ENCODE results near the gene PEBP1.
A peak's percentile ranks its signal among the peaks of the same experiment; 100 is the strongest.
"Not testable (repeated sequence)": the region's sequence is repeated elsewhere in the genome, so short reads cannot be mapped to it uniquely, and the experiment has no call there.

Gene PEBP1

DNA sequence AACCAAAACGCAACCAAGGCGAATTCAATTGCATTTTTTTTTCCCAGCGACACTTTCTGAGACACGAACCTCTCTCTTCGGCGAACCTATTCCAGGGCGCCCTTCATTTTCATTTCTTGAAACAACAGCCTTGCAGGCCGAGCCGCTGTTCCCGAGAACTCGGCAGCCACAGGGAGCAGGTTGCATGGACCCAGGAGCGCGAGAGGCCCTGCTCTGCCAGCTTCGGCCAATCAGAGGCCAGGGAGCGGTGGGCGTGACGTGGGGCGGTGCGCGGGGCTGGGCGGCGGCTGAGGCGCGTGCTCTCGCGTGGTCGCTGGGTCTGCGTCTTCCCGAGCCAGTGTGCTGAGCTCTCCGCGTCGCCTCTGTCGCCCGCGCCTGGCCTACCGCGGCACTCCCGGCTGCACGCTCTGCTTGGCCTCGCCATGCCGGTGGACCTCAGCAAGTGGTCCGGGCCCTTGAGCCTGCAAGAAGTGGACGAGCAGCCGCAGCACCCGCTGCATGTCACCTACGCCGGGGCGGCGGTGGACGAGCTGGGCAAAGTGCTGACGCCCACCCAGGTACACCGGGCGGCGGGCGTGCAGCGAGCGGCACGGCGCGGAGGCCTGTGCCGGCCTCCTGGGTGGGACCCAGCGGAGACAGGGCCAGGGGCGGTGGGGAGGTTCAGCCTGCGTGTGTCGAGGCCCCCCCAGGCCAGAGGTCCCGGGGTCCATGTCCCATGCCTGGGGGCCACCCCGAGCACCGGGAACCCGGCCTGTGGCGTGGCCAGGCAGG is at the start of gene PEBP1:
PEBP1 (plus strand) TSS at position 337 of the 771 bp plus-strand sequence; CDS start at position 423, 86 bp downstream.
- peak; percentile 95 for DNase-seq

DNA sequence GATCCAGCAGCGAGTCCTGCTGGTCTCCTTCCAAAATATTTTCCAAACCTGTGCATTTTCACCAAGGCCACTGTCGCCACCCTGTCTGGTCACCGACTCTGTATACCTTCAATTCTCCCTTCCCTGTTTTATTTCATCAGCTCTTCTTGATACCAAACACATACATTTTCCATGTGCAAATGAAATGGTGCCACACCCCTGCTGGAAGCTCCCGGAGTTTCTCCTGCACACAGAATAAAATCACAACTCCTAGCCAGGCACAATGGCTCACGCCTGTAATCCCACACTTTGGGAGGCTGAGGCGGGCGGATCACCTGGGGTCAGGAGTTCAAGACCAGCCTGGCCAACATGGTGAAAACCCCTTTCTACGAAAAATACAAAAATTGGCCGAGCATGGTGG is 46.1 kb upstream of the PEBP1 start:
- DNase-seq, result no peak

DNA sequence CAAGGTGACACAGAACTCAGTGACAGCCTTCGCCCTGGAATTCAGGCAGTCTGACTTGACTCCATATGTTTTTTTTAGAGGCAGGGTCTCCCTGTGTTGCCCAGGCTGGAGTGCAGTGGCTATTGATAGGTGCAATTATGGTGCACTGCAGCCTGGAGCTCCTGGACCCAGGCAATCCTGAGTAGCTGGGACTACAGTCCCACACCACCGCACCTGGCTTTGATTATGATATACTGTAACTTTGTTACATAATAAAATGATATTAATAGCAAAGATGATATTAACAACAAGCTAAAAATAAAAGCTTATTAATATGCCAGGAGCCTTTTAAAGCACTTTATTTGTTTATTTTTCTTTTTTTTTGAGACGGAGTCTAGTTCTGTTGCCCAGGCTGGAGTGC is 41.9 kb upstream of the PEBP1 start:
- no peak for DNase-seq

DNA sequence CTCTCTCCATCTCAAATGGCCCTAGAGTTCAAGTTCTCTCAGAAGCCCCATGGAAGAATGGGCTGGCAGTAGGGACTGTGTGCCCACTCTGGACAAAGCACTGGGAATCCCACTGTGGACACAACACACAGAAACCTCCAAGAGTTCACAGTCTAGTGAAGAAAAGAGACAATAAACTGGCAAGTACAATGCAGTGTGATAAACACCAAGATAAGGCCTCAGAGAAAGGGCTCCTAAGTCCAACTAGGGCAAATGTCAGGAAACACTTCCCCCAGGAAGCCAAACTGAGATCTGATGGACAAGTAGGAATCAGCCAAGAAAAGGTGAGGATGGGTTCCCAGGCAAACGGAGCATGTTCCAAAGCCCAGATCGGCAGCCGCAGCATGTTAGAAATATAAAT is 37.5 kb upstream of the PEBP1 start:
- DNase-seq, result no peak

DNA sequence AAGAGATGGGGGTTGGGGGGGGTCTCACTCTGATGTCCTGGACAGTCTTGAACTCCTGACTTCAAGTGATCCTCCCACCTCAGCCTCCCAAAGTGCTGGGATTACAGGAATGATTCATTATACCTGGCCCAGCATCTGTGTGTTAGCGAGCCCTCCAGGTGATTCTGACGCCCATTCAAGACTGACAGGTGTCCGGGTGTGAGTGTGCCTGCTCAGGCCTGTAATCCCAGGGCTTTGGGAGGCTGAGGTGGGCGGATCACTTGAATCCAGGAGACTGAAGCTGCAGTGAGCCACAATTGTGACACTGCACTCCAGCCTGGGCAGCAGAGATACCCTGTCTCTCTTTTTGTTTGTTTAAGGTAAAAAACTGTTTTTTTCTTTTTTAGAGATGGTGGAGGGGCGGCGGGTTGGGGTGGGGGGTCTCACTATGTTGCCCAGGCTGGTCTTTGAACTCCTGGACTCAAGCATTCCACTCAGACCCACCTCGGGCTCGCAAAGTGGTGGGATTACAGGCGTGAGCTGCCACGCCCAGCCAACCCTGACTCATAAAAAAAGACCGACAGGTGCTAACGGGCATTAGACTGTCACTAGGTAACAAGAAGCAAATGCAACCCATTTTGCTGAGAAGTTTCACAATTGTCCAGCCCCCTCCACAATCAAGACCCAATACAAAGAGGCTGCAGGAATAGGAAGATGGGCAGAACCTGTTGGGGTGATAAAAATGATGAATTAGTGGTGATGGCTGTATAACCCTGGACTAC is 36.8 kb upstream of the PEBP1 start:
- no peak for DNase-seq

DNA sequence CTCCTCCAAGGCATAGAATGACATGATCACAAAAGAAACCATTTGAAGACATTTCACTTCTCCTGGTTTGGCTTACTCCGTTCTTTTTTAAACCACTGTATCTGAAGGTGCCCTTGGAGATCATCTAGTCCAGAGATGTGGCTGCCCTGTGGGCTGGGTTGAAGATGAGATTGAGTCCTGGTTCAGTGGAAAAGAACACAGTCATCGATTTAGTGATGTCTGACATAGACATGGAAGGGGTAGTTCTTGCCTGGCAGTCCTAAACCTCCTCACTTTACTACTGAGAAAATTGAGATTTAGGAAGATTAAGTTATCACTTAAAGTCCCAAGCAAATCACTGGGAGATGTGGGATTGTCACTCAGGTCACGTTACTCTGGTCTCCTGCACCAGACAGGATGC is 34.9 kb upstream of the PEBP1 start:
- no peak for DNase-seq

DNA sequence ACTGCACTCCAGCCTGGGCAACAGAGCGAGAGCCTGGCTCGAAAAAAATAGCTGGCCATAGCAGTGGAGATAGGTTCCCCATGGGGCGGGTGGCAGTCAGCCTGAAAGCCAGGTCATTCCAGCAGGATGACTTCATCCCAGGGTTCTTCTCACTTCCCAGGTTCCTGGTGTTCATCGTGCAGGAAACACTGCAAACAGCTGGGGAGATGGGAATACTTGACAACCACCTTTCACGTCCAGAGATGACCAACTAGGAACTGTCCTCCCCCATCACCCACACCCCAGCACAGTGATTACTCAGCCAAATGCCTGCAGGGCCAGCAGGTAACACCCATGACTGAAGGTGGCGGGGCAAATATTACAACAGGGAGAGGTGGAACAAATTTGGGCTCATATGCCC is 33.9 kb upstream of the PEBP1 start:
- no peak for DNase-seq

DNA sequence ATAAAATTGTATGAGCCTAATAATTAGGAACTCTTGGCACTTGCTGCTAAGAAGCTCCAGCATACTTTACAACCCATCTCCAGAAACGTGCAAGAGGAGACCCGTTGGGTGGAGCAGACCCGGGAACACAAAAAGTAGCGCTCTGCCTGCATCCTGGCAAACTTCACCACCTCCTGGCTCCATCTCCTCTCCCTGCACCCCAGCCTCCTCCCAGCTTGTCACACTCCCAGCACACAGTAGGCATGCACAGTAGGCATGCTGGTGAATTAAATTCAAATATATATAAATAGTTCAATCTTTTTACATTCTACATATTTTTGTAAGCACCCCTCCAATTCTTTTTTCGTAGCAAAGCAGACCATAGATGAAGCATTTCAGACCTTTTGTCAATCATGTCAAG is 33.3 kb upstream of the PEBP1 start:
- DNase-seq, result no peak

DNA sequence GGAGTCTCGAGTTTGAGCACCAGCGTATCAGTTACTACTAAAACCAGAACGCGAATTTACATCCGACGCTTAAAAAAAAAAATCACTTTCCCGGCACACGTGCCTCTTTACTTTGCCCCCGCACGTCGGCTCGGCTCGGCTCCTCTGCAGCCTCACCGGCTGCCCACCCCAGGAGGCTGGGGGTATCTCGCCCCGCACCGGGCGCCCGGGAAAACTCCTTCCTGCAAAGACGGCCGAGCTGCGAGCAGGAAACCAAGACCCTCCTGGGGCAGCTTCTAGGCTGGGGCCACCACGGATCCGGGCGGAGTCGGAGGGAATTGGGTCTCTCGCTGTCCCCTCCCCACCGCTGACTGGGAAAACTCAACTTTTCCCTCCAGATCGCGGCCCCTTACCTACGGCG is 32.7 kb upstream of the PEBP1 start:
- DNase-seq, result peak; percentile 2

DNA sequence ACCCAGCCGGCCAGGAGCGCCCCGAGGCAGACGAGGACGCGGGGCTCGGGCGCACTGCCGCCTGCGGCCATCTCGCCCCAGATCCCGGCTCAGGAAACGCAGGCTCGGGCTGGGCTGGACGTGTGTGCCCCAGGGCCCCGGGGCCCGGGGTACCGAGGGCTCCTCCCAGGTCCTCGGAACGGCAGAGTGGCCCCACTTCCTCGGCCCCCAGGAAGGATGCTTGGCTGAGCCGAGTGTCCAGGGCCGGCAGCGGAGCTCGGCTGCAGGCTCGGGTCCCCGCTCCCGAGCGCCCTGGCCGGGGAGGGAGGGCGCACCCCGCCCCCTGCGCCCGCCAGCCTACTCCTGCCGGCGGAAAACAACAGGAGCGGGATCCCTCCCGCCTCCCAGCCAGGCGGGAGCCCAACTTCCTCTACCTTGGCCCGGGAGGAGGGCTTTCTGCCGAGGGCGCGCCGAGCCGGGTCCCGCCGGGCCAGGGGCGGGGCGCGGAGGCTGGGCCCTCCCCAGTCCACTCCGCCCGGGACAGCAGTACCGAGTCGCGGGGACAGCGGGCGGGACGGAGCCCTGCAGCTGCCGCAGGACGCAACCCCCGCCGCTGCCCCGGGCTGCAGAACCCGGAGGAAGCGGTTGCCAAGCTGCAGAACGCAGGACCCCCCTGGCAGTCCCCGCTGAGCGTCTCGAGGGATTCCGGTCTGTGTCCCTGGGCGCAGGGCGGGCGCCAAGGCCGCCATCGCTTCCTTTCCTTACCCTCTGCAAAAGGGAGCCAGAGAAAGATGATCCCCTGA is 32.1 kb upstream of the PEBP1 start, which contains the start of gene VSIG10:
VSIG10 (minus strand) TSS at position 411 of the 782 bp plus-strand sequence; CDS start at position 71, 340 bp downstream.
- peak; percentile 16 for DNase-seq

DNA sequence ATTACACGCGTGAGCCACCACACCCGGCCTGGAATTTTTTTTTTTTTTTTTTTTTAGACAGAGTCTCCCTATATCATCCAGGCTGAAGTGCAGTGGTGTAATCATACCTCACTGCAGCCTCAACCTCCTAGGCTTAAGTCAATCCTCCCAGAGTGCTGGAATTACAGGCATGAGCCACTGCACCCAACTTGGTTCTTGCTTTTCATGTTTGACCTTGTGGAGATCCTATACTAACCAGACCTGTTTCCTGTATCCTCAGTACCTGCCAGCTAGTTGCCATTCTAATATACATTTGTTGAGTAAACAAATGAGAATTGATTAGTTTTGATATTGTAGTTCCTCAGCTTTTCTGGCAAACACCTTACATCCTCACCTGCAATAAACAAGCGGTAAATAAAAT is 28.9 kb upstream of the PEBP1 start:
- DNase-seq, result no peak

DNA sequence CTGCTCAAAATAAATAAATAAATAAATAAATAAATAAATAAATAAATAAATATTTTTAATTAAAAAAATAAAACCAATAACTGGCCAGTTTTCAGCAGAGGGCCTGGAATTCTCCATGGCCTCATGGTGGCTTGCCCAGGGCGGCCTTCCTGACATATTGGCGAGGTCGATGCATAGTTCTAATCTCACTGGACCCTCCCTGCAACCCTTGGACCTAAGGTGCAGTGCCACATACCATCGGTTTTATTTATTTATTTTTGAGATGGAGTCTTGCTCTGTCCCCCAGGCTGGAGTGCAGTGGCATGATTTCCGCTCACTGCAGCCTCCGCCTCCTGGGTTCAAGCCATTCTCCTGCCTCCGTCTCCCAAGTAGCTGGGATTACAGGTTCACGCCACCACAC is 28.2 kb upstream of the PEBP1 start:
- DNase-seq, result no peak

DNA sequence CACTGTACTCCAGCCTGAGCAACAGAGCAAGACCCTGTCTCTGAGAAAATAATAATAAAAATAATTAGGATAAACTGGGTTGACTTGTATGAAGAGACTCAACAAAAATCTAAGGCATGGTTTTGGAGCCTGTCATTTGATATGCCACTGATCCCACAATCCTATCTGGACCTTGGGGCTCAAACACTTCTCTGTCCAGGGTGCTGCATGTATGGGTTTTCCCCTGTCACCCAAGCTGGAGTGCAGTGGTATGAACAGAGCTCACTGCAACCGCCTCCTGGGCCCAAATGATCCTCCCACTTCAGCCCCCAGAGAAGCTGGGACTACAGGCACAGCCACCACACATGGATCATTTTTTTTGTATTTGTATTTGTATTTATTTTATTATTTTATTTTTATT is 26.8 kb upstream of the PEBP1 start:
- no peak for DNase-seq

DNA sequence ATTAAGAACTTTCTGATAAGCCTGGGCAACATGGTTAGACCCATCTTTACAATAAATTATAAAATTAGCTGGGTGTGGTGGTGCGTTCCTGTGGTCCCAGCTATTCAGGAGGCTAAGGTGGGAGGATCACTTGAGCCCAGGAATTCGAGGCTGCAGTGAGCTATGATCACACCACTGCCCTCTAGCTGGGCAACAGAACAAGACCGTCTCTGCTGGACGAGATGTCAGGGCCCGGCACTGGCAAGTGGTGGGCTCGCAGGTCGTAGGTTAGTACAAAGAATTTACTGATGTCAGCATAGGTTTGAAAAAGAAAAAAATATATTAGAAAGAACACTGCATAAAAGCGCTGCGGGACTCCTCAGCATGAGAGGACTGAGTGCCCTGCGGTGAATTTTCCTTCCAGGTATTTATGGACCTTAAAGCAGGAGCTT is 16.5 kb upstream of the PEBP1 start:
- DNase-seq, result no peak

DNA sequence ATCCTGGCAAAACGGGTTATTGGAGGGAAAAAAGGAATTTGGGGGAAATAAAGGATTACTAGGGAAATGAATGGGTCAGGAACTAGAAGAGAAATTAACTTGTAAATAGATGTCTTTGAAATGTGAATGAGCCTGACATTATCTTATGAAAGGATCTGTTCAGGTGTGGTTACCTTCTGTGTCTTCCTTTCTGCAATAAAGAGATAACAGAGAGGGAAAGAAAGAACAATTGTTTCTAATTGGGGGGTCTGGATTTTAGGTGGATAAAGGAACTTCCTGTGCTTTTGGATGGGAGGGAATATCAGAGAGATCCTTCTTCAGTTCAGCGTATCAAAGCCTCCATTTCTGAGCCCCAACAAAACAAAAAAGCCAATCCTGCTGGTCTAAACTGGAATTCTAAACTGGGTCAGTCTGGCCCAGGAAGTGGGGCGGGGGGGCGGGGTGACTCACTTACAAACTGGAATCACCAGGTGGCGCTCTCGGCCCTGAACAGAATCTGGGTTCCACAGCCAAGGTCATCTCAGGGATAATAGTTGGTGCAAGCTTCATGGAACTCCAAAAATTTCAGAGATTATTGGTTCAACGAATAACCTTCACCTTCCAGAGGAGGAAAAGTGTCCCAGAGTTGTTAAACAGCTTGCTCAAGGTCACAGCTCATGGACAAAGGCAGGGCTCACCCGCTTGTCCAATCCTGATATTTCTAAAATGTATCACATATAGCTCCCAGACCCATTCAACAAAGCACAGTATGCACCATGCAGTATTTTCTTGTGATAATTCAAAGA is 15.2 kb upstream of the PEBP1 start:
- DNase-seq, result peak; percentile 72

DNA sequence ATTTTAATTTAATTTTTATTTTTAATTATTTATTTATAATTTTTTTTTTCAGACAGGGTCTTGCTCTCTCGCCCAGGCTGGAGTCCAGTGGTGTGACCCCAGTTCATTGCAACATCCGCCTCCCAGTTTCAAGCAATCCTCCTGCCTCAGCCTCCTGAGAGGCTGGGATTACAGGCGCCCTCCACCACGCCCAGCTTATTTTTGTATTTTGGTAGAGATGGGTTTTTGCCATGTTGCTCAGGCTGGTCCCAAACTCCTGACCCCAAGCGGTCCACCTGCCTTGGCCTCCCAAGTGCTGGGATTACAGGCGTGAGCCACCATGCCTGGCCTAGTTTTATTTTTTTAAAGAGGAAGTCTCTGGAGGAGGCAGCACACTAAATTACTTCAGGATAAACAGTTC is 13.7 kb upstream of the PEBP1 start:
- no peak for DNase-seq

DNA sequence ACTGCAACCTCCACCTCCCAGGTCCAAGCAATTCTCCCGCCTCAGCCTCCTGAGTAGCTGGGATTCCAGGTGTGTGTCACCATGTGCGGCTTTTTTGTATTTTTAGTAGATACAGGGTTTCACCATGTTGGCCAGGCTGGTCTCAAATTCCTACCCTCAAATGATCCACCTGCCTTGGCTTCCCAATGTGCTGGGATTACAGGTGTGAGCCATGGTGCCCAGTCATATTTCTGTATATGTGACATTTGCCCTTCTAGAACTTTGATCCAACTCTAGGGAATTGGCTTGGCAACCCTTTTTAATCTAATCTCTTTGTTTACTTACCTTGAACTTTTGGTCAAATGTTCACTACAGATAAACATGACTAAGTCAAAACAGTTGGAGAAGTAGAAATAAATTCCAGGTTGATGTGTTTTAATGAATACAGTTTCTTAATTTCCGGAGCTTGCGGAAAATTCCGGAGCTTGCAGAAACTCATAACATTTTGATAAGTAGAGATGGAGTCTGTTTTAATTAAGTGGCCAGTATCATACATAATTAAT is 11.5 kb upstream of the PEBP1 start:
- DNase-seq, result no peak

DNA sequence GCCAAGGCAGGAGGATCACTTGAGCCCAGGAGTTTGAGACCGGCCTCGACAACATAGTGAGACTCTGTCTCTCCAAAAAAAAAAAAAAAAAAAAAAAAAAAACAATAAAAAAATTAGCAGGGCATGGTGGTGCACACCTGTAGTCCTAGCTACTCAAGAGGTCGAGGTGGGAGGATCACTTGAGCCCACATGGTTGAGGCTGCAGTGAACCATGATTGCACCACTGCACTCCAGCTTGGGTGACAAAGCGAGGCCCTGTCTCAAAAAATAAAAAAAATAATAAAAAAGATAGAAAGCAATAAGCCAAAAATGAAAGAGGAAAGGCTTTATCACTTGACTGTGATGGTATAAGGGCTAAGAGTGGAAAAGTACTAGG is 10.2 kb upstream of the PEBP1 start:
- no peak for DNase-seq

DNA sequence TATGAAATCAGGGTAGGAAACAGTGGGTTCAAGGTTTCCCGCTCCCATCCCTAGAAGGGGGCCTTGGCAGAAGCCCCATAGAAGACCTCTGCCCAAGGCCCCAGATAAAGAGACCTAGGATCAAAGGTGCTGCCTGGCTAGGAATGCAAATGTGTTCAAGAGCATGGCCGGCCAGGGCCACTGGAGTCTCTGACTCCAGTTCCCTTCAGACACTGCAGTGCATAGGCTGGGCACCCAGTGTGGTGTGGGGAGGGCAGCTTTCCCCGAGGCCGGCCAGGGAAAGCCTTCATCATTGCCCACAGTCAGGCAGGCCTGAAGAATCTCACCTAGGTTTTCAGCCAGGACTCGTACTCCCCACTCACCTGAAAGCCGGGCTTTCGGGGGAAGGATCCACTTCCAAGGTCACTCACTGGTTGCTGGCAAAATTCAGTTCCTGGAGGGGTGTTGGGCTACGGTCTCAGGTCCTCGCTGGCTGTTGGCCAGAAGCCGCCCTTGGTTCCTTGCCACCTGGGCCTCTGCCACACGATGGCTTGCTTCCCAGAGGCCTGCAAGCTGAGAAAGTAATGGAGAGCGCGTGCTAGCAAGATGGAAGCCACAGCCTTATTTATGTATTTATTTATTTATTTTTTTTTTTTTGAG is 9.7 kb upstream of the PEBP1 start:
- DNase-seq, result no peak

DNA sequence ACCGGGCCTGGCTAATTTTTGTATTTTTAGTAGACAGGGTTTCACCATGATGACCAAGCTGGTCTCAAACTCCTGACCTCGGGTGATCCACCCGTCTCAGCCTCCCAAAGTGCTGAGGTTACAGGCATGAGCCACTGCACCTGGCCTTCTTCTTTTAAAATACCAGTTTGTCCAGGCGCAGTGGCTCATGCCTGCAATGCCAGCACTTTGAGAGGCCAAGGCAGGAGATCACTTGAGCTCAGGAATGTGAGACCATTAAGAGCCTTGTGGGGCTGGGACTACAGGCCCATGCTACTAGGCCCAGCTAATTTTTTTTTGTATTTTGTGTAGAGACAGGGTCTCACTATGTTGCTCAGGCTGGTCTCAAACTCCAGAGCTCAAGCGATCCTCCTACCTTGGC is 8.1 kb upstream of the PEBP1 start:
- DNase-seq, result no peak

DNA sequence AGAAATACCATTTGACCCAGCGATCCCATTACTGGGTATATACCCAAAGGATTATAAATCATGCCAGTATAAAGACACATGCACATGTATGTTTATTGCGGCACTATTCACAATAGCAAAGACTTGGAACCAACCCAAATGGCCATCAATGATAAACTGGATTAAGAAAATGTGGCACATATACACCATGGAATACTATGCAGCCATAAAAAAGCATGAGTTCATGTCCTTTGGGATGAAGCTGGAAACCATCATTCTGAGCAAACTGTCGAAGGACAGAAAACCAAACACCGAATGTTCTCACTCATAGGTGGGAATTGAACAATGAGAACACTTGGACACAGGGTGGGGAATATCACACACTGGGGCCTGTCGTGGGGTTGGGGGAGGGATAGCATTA is 6.5 kb upstream of the PEBP1 start:
- not testable (repeated sequence) for DNase-seq

DNA sequence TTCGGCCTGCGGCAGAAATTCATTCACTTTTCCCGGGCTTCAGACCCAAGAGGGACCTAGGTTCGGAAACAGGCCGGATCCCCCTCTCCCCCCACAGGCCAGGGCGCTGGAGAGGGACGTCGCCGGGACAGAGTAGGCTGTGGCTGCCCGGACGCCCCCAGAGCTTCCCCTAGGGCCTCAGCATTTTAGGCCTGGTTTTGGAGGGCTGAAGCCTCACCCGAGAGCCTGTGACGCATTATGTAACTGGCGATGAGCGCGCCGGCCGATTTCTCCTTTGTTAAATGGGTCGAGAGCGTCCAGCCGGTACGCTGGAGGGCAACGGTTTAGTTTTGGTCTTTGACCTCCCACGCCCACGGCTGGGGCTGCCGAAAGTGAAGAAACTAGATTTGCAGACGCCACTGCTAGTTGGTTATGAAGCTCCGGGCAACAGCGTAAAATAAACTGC is 657 bp downstream of the PEBP1 start:
- peak; percentile 52 for DNase-seq
